ENCODE results near the gene ALS2.

Gene ALS2

DNA sequence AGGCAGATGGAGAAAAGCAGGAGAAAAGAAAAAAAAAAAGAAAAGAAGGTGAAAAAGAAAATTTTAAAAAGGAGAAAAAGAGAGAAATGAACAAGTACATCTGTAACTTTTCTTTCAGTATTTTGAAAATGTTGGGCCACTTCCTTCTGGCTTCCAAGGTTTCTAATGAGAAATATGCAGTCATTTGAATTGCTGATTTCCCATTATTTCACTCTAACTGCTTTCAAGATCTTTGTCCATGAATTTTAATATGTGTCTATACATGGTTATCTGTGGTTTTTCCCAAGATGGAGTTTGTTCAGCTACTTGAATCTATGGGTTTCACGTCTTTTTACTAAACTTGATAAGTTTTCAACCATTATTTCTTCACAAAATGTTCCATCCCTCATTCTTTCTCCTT is 68.0 kb downstream of the ALS2 start:
- TF ChIP-seq, protein P1, sequence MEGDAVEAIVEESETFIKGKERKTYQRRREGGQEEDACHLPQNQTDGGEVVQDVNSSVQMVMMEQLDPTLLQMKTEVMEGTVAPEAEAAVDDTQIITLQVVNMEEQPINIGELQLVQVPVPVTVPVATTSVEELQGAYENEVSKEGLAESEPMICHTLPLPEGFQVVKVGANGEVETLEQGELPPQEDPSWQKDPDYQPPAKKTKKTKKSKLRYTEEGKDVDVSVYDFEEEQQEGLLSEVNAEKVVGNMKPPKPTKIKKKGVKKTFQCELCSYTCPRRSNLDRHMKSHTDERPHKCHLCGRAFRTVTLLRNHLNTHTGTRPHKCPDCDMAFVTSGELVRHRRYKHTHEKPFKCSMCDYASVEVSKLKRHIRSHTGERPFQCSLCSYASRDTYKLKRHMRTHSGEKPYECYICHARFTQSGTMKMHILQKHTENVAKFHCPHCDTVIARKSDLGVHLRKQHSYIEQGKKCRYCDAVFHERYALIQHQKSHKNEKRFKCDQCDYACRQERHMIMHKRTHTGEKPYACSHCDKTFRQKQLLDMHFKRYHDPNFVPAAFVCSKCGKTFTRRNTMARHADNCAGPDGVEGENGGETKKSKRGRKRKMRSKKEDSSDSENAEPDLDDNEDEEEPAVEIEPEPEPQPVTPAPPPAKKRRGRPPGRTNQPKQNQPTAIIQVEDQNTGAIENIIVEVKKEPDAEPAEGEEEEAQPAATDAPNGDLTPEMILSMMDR (IDR thresholded peaks at IDR 0.05; ENCODE audit: extremely low read depth, insufficient read depth, missing control alignments), result no peak
- DNase-seq (ENCODE audit: low spot score), result no peak
- in situ Hi-C loops (cut with MboI; ENCODE audit: low pct_unique_long_range_greater_than_20kb, low sequenced_read_pairs, unreplicated experiment), result no loop called here

DNA sequence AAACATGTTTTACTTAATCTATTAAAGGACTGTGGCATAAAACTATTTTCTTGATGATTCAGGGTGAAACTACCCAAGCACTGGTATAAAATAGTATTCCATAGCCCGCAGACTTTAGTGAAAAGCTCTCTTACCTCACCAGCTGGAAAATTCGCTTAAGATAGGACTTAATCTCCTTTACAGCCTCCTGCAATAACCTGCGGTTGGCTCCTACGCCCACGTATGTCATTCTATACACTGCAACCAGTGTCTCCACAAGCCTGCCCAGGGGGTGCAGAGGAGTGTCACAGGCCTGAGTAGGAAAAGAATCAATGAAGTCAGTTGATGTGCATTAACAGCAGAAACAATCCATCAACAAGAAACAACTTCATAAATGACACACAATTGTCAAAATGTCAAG is 71.0 kb downstream of the ALS2 start:
- DNase-seq (ENCODE audit: low spot score), result no peak
- in situ Hi-C loops (cut with MboI; ENCODE audit: low pct_unique_long_range_greater_than_20kb, low sequenced_read_pairs, unreplicated experiment), result no loop called here
- TF ChIP-seq, protein P1 (IDR thresholded peaks at IDR 0.05; ENCODE audit: extremely low read depth, insufficient read depth, missing control alignments), result no peak

DNA sequence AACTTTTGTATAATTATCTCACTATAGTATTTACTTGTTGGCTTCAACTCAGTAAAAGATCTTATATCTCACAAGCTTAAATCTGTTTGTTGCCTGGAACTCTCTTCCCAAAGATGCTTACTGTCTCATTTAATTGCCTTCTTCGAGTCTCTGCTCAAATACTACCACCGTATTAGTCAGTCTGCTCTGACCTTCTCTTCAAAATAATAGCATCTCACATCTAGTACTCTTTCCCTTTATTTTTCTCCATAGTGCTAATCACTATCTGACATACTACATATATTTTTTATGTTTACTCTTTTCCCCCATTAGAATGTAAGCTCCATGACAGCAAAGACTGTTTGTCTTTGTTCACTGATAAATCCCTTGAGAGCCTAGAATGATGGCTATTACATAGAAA is 71.7 kb downstream of the ALS2 start:
- TF ChIP-seq, protein P1 (IDR thresholded peaks at IDR 0.05; ENCODE audit: extremely low read depth, insufficient read depth, missing control alignments), result no peak
- no peak for DNase-seq (ENCODE audit: low spot score)
- in situ Hi-C loops (cut with MboI; ENCODE audit: low pct_unique_long_range_greater_than_20kb, low sequenced_read_pairs, unreplicated experiment), result no loop called here

DNA sequence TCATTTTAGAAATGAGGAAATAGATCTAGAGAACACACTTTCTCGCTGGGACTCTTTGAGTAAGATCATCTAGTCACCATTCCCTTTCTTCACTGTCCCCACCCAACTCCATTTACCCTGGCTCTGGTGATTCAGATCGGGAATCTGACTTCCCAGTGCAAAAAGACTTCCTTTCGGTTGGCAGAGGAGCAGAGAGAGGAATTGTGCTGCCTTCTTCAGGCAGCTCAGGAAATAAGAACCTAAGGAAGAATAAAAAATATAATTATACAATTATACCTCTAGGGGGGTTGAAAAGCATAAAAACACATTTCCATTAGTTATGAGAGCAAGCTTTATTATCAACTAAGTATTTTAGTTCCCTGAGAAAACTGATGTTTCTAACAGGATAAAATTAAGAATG is 73.0 kb downstream of the ALS2 start:
- TF ChIP-seq, protein P1 (IDR thresholded peaks at IDR 0.05; ENCODE audit: extremely low read depth, insufficient read depth, missing control alignments), result no peak
- no peak for DNase-seq (ENCODE audit: low spot score)
- in situ Hi-C loops (cut with MboI; ENCODE audit: low pct_unique_long_range_greater_than_20kb, low sequenced_read_pairs, unreplicated experiment), result no loop called here

DNA sequence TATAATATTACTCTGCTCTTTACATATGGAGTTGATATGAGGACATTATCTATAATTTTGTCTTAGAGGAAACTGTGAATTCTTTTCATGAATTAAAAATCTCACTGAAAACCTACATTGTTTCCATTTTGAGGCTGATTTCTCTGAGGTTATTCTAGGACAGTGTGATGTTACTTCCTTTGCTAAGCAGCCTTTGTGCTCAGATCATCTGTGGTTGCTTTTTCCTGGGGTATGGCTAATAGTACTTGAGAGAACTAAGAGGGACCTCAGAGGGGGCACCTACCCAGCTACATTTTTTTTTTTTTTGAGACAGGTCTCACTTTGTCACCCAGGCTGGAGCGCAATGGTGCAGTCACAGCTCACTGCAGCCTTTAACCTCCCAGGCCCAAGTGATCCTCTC is 73.6 kb downstream of the ALS2 start:
- TF ChIP-seq, protein P1 (IDR thresholded peaks at IDR 0.05; ENCODE audit: extremely low read depth, insufficient read depth, missing control alignments), result no peak
- in situ Hi-C loops (cut with MboI; ENCODE audit: low pct_unique_long_range_greater_than_20kb, low sequenced_read_pairs, unreplicated experiment), result no loop called here
- DNase-seq (ENCODE audit: low spot score), result no peak

DNA sequence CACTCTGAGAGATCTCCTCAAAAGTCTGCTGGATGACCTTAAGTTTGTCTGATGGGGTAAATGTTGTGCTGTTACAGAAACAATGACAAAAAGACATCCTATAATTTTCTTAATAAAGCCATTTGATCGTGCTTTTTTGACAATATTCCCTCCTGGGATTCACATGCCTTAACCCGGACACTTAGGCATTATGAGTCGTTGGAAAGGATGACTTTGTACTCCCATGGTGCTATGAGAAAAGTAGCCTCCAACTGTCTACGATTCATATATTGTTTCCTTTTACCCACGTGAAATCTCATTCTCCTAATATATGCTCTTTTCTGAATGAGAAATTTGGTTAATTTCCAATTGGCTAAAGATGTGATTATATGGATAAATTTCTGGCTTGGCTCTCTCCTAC is 76.2 kb downstream of the ALS2 start:
- no peak for DNase-seq (ENCODE audit: low spot score)
- in situ Hi-C loops (cut with MboI; ENCODE audit: low pct_unique_long_range_greater_than_20kb, low sequenced_read_pairs, unreplicated experiment), result no loop called here
- TF ChIP-seq, protein P1 (IDR thresholded peaks at IDR 0.05; ENCODE audit: extremely low read depth, insufficient read depth, missing control alignments), result no peak

DNA sequence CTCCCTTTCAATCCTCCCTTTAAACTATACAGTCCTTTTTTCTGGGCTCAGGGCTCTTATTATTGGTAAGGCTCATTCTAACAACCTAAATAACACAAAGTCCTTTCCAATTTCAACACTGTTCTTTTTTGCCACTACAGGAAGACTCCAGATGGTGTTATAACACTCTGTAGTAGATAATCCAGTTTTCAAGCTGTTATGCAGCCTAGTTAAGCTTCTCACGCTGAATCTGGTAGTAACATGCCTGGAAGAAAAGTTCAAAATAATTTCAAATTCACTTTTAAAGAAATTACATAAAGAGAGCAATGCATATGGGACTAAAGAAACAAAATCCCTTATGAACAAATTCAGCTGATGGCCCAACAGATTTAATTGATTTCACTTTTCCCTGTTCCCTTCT is 79.1 kb downstream of the ALS2 start:
- TF ChIP-seq, protein P1 (IDR thresholded peaks at IDR 0.05; ENCODE audit: extremely low read depth, insufficient read depth, missing control alignments), result no peak
- DNase-seq (ENCODE audit: low spot score), result no peak
- in situ Hi-C loops (cut with MboI; ENCODE audit: low pct_unique_long_range_greater_than_20kb, low sequenced_read_pairs, unreplicated experiment), result no loop called here
